Measurements from ENCODE around the gene NIT1.

DNA sequence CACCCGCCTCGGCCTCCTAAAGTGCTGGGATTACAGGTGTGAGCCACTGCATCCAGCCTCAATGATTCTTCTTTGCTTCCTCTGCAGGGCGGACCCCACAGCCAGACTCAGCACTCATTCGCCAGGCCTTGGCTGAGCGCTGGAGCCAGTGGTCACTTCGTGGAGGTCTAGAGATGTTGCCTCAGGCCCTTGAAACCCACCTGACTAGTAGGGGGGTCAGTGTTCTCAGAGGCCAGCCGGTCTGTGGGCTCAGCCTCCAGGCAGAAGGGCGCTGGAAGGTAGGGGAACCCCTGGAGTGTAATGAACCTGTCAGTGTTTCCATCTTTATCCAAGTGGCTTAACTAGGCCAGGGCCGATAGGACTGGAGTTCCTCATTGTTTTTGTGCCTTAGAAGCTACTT, 51.0 kb downstream of the NIT1 start:
- TF ChIP-seq, protein P1, sequence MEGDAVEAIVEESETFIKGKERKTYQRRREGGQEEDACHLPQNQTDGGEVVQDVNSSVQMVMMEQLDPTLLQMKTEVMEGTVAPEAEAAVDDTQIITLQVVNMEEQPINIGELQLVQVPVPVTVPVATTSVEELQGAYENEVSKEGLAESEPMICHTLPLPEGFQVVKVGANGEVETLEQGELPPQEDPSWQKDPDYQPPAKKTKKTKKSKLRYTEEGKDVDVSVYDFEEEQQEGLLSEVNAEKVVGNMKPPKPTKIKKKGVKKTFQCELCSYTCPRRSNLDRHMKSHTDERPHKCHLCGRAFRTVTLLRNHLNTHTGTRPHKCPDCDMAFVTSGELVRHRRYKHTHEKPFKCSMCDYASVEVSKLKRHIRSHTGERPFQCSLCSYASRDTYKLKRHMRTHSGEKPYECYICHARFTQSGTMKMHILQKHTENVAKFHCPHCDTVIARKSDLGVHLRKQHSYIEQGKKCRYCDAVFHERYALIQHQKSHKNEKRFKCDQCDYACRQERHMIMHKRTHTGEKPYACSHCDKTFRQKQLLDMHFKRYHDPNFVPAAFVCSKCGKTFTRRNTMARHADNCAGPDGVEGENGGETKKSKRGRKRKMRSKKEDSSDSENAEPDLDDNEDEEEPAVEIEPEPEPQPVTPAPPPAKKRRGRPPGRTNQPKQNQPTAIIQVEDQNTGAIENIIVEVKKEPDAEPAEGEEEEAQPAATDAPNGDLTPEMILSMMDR (IDR thresholded peaks at IDR 0.05): no peak
- no peak for TF ChIP-seq POLR2A (IDR thresholded peaks at IDR 0.05)
